Coronary artery (tissue), 2 donors: Measurements from ENCODE around the gene TAF1B.

Source experiments
- DNase-seq: peaks from one replicate; pipeline ENCODE4 v3.0.0-alpha.2; 2017; ENCODE audit warnings: low spot score
- H3K27ac ChIP-seq, 2 donors: fragments of 200-600 bp; sonication (generic); one replicate each; pipeline ENCODE4 v1.5.1; 2016 to 2019
- H3K4me3 ChIP-seq: fragments of 200-600 bp; sonication (generic); 2 replicates; pipeline ENCODE4 v1.5.1; 2016; ENCODE audit warnings: mild to moderate bottlenecking, moderate library complexity
- CTCF ChIP-seq: fragments of 200-600 bp; sonication (generic); IDR thresholded peaks from one replicate; pipeline ENCODE4 v1.5.1; 2019; ENCODE audit warnings: antibody characterized with exemption

The TAF1B gene

GRCh38 chr2:9821805-9822445 lies 21.3 kb upstream of the TAF1B start:
- Histone ChIP-seq H3K4me3 (no peak overlapping the region), H3K27ac (no peak overlapping the region)
- DNase-seq = no peak
- TF ChIP-seq CTCF = no peak

GRCh38 chr2:9824441-9824840 lies 18.8 kb upstream of the TAF1B start:
- TF ChIP-seq CTCF = no peak
- Histone ChIP-seq H3K4me3 (no peak overlapping the region), H3K27ac (no peak overlapping the region)
- DNase-seq = no peak

- no peak for DNase-seq
- no peak for TF ChIP-seq CTCF
- Histone ChIP-seq H3K4me3 (no peak overlapping the region), H3K27ac (no peak overlapping the region)
These were observed 18.1 kb upstream of the TAF1B start for GRCh38 chr2:9824956-9825720.

- H3K4me3 ChIP-seq = no peak overlapping the region
- DNase-seq = no peak
- no peak for TF ChIP-seq CTCF
- no peak overlapping the region for H3K27ac ChIP-seq
These were observed 17.1 kb upstream of the TAF1B start for GRCh38 chr2:9826208-9826607.

- no peak for TF ChIP-seq CTCF
These were observed 12.4 kb upstream of the TAF1B start for GRCh38 chr2:9830685-9831410.

GRCh38 chr2:9831670-9832069 lies 11.6 kb upstream of the TAF1B start:
- Histone ChIP-seq H3K27ac (no peak overlapping the region), H3K4me3 (no peak overlapping the region)
- no peak for TF ChIP-seq CTCF
- DNase-seq = no peak

More at GRCh38 chr2:9830685-9831410, 12.4 kb upstream of the TAF1B start:
- DNase-seq = no peak
- Histone ChIP-seq H3K27ac (no peak overlapping the region), H3K4me3 (no peak overlapping the region)
